ENCODE results near the gene TNFRSF1A.
"Not testable (repeated sequence)": the region's sequence is repeated elsewhere in the genome, so short reads cannot be mapped to it uniquely, and the experiment has no call there.

The TNFRSF1A gene

GRCh38 chr12:6302621-6303020, 39.3 kb downstream of the TNFRSF1A start:
- no peak for DNase-seq (ENCODE audit: low read depth)

GRCh38 chr12:6301721-6302120, 40.2 kb downstream of the TNFRSF1A start:
- no peak for DNase-seq (ENCODE audit: low read depth)

- DNase-seq (ENCODE audit: low read depth), result no peak
Measured at GRCh38 chr12:6297170-6297569, 44.7 kb downstream of the TNFRSF1A start.

GRCh38 chr12:6295094-6295811, 46.6 kb downstream of the TNFRSF1A start:
- DNase-seq (ENCODE audit: low read depth), result no peak

- no peak for DNase-seq (ENCODE audit: low read depth)
Measured at GRCh38 chr12:6294156-6295093, 47.5 kb downstream of the TNFRSF1A start.

- DNase-seq (ENCODE audit: low read depth), result no peak
Measured at GRCh38 chr12:6292606-6293005, 49.3 kb downstream of the TNFRSF1A start.

GRCh38 chr12:6289906-6290305, 52.0 kb downstream of the TNFRSF1A start:
- not testable (repeated sequence) for DNase-seq (ENCODE audit: low read depth)

GRCh38 chr12:6289081-6289480, 52.8 kb downstream of the TNFRSF1A start:
- DNase-seq (ENCODE audit: low read depth), result not testable (repeated sequence)

GRCh38 chr12:6288235-6288634, 53.6 kb downstream of the TNFRSF1A start:
- DNase-seq (ENCODE audit: low read depth), result no peak

GRCh38 chr12:6285532-6286306, 56.2 kb downstream of the TNFRSF1A start:
- DNase-seq (ENCODE audit: low read depth), result no peak

- DNase-seq (ENCODE audit: low read depth), result peak; percentile 19
Measured at GRCh38 chr12:6285063-6285477, 56.8 kb downstream of the TNFRSF1A start.

- no peak for DNase-seq (ENCODE audit: low read depth)
Measured at GRCh38 chr12:6284273-6284672, 57.6 kb downstream of the TNFRSF1A start.

GRCh38 chr12:6282453-6282840, 59.4 kb downstream of the TNFRSF1A start:
- DNase-seq (ENCODE audit: low read depth), result no peak

- no peak for DNase-seq (ENCODE audit: low read depth)
Measured at GRCh38 chr12:6281081-6281809, 60.6 kb downstream of the TNFRSF1A start.

- DNase-seq (ENCODE audit: low read depth), result no peak
Measured at GRCh38 chr12:6280672-6281071, 61.2 kb downstream of the TNFRSF1A start.

GRCh38 chr12:6280053-6280469, 61.8 kb downstream of the TNFRSF1A start:
- no peak for DNase-seq (ENCODE audit: low read depth)

GRCh38 chr12:6279631-6280030, 62.2 kb downstream of the TNFRSF1A start:
- DNase-seq (ENCODE audit: low read depth), result no peak

GRCh38 chr12:6279256-6279628, 62.6 kb downstream of the TNFRSF1A start:
- no peak for DNase-seq (ENCODE audit: low read depth)

Data from T-helper 22 cell (primary cell).